Subcutaneous adipose tissue (tissue), 4 donors: Measurements from ENCODE around the gene RAPGEF5. TPM values are rescaled to one million over a fixed set of nuclear protein-coding genes. Genes with fewer than 3 reads are reported as not detected.

Experiments
- CTCF ChIP-seq: fragments of 450-650 bp; IDR thresholded peaks from one replicate; pipeline ENCODE4 v1.5.1; 2016; ENCODE audit warnings: low read depth, mild to moderate bottlenecking, control low read depth, antibody characterized with exemption, moderate library complexity
- total RNA-seq, 4 donors: library from RNA; depleted of rRNA; stranded (reverse); fragments of >200 nt; gene quantifications; one replicate each; pipeline ENCODE4 v1.1.0, GENCODE V29; 2016

The RAPGEF5 gene
- total RNA-seq, 4 donors from 2014 or later: 19.7 to 96.2 (median 63.1) TPM

- TF ChIP-seq CTCF: no peak
Measured at GRCh38 chr7:22348379-22348778, 8.6 kb downstream of the RAPGEF5 start.

GRCh38 chr7:22346383-22347107, 10.4 kb downstream of the RAPGEF5 start:
- no peak for TF ChIP-seq CTCF

- TF ChIP-seq CTCF: no peak
Measured at GRCh38 chr7:22344655-22345054, 12.3 kb downstream of the RAPGEF5 start.

GRCh38 chr7:22343612-22344011, 13.3 kb downstream of the RAPGEF5 start:
- TF ChIP-seq CTCF: no peak

GRCh38 chr7:22343071-22343470, 13.9 kb downstream of the RAPGEF5 start:
- no peak for TF ChIP-seq CTCF

GRCh38 chr7:22339725-22340390, 17.1 kb downstream of the RAPGEF5 start:
- TF ChIP-seq CTCF: no peak

- no peak for TF ChIP-seq CTCF
Measured at GRCh38 chr7:22338877-22339276, 18.1 kb downstream of the RAPGEF5 start.
